Ascending aorta (tissue), 2 donors: ENCODE data around the gene POU6F1. TPM values are rescaled to one million over a fixed set of nuclear protein-coding genes. Genes with fewer than 3 reads are reported as not detected.
A peak's percentile ranks its signal among the peaks of the same experiment; 100 is the strongest.

ENCODE experiments used
- DNase-seq, 2 donors: peaks; one replicate each; pipeline ENCODE4 v3.0.0-alpha.2; 2019; ENCODE audit warnings: low spot score in 2 of 2
- H3K27ac ChIP-seq, 2 donors: fragments of 200-600 bp; sonication (generic); one replicate each; pipeline ENCODE4 v1.5.1; 2016 to 2017; ENCODE audit warnings: mild to moderate bottlenecking in 1 of 2
- H3K27me3 ChIP-seq: fragments of 200-600 bp; sonication (generic); one replicate; pipeline ENCODE4 v1.5.1; 2017
- H3K36me3 ChIP-seq, 2 donors: fragments of 200-600 bp; sonication (generic); one replicate each; pipeline ENCODE4 v1.5.1; 2016
- H3K4me1 ChIP-seq, 2 donors: fragments of 200-600 bp; sonication (generic); one replicate each; pipeline ENCODE4 v1.5.1; 2016 to 2017; ENCODE audit warnings: mild to moderate bottlenecking in 1 of 2
- H3K4me3 ChIP-seq, 2 donors: fragments of 200-600 bp; sonication (generic); one replicate each; pipeline ENCODE4 v1.5.1; 2016 to 2017; ENCODE audit warnings: mild to moderate bottlenecking in 1 of 2
- H3K9me3 ChIP-seq, 2 donors: fragments of 200-600 bp; sonication (generic); one replicate each; pipeline ENCODE4 v1.5.1; 2016
- intact Hi-C: fragments of 100-400 bp; cut with DNase I; formaldehyde crosslinking; loops from one replicate; pipeline ENCODE4 v1.15.1; 2023
- total RNA-seq: library from RNA; depleted of rRNA; stranded (reverse); fragments of >200 nt; gene quantifications from one replicate; pipeline ENCODE4 v1.1.0, GENCODE V29; 2016
- TF ChIP-seq, protein P1 (sequence below), 3 experiments: fragments of 200-600 bp in 2 of 3; fragments of 450-650 bp in 1 of 3; sonication (generic) in 2 of 3; IDR thresholded peaks; one replicate each; pipeline ENCODE4 v1.5.1; 2016 to 2019; ENCODE audit warnings: antibody characterized with exemption in 3 of 3, mild to moderate bottlenecking in 1 of 3, moderate library complexity in 1 of 3

Gene POU6F1
- total RNA-seq, 1 donor from 2014 or later = 24.7 TPM

DNA sequence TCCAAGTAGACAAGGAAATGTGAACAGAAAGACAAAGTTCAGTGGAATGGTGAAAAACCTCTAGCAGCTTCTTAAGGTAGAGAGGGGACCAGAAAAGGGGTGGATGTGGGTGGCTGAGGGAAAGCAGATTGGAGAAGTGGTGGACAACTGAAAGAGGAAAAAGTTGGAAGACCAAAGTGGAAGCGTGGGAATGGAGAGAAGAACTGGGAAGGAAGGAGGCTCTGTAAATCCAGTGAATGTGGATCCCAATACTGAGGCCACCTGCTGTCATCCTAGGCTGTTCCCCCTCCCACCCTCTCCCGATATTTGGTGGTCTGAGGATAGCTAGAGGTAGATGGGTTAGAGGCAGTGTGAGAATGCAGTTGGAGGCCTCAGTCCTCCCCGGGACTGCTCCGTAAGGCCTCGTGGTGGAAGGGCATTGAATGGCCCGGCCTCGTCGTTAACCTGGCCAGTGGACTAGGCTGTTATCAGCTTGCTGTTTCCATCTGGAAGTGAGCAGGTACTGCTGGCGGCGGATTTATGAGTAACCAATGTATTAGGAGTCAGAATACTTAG lies 822 bp upstream of the POU6F1 start:
- Histone ChIP-seq H3K4me1 (peaks cover 4 to 15% of the 10 kb centered on the region in 2 donors), H3K27ac (peak overlapping the region; percentile 99), H3K4me3 (peak overlapping the region; percentile 98), H3K27me3 (no peaks in the 10 kb centered on the region), H3K36me3 (no peaks in the 10 kb centered on the region), H3K9me3 (no peaks in the 10 kb centered on the region)
- no peak for DNase-seq
- intact Hi-C loops = loop anchor here (1.0 to 10.0 kb wide), 6 partner anchors 20 to 454 kb away; partner anchors contain the start of genes ATF1, CSRNP2, DAZAP2 and SMAGP
- TF ChIP-seq, protein P1, sequence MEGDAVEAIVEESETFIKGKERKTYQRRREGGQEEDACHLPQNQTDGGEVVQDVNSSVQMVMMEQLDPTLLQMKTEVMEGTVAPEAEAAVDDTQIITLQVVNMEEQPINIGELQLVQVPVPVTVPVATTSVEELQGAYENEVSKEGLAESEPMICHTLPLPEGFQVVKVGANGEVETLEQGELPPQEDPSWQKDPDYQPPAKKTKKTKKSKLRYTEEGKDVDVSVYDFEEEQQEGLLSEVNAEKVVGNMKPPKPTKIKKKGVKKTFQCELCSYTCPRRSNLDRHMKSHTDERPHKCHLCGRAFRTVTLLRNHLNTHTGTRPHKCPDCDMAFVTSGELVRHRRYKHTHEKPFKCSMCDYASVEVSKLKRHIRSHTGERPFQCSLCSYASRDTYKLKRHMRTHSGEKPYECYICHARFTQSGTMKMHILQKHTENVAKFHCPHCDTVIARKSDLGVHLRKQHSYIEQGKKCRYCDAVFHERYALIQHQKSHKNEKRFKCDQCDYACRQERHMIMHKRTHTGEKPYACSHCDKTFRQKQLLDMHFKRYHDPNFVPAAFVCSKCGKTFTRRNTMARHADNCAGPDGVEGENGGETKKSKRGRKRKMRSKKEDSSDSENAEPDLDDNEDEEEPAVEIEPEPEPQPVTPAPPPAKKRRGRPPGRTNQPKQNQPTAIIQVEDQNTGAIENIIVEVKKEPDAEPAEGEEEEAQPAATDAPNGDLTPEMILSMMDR (IDR thresholded peaks at IDR 0.05) = no peak

DNA sequence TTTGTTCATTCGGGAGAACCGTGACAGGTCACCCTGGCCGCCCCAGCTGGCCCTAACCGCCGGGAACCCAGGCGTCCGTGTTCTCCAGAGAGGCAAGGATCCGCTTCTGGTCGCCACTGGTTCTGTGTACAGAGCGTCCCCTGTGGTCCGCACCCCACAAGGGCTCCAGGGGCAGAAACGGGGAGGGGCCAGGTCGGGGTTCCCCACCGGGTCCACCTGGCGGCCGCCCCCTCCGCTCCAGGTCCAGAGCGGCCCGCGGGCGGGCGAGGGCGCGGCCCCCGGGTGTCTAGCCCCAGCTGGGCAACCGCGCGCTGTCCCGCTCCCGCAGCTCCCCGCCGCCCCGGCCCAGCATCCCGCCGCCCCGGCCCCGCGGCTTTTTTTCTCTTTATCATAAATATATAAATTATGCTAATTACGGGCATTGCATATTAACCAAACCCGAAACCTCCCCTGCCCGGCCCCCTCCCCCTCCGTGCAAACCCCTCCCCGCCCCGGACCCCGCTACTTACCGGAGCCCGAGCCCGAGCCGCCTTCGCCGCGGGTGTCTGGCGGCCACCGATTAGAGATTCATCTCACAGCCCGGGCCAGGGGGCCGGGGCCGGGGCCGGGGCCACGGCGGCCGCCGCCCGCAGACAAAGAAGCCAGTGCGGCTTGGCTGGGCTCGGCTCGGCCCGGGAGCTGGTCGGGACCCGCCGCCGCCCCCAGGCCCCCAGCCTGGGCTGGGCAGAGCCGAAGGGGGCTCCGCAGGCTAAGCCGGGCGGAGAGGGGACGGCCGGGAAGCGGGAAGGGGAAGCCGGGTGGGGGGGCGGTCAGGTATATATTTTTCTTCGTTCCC lies 512 bp downstream of the POU6F1 start:
- no peaks in the 10 kb centered on the region for H3K36me3 ChIP-seq
- H3K27ac ChIP-seq = peak overlapping the region; percentile 99
- no peaks in the 10 kb centered on the region for H3K9me3 ChIP-seq
- peak in 1 of 2 donors; percentile 79 for DNase-seq
- peaks cover 4 to 15% of the 10 kb centered on the region in 2 donors for H3K4me1 ChIP-seq
- H3K27me3 ChIP-seq = no peaks in the 10 kb centered on the region
- peak overlapping the region; percentile 98 for H3K4me3 ChIP-seq
- intact Hi-C loops = loop anchor here (10.0 kb wide), 2 partner anchors 293 to 453 kb away; partner anchors contain the start of gene ATF1
- TF ChIP-seq, protein P1 (IDR thresholded peaks at IDR 0.05) = peak; percentile 12 to 34 (median 13)

DNA sequence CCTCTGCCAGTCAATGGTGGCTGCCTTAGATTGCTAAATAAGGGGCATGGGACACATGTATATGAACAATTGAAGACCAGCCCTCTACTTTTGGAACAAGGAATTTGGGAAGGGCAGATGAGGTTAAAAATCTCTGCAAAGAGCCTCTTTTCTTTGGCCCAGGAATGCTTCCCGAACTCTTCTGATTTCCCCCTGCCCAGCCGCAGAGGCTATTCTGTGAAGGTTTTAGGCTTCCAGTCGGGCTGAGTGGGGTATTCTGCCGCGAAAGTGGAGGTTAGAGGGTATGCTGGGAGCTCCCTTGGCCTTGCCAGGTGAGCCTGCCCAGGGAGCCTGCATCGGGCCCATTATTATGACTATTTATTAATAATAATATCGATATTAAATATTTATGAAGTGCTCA lies 1.2 kb downstream of the POU6F1 start:
- peak overlapping the region; percentile 99 for H3K27ac ChIP-seq

DNA sequence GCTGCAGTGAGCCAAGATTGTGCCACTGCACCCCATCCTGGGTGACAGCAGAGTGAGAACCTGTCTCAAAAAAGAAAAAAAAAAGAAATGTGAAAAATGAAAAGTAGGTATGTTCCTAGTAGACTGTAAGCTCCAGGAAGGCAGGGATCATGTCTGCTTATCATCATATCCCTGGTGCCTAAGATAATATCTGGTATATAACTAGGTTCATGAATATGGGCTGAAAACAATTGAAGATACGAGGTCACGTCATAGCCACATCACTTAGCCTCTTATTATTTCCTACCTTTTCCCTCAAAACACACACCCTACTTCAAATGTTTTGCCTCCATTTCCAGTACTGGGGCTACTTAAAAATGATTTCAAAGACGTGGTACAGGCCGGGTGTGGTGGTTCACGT lies 3.0 kb downstream of the POU6F1 start:
- H3K27me3 ChIP-seq = no peaks in the 10 kb centered on the region
- TF ChIP-seq, protein P1 (IDR thresholded peaks at IDR 0.05) = no peak
- H3K36me3 ChIP-seq = no peaks in the 10 kb centered on the region
- no peaks in the 10 kb centered on the region for H3K9me3 ChIP-seq
- DNase-seq = no peak
- H3K4me3 ChIP-seq = no peak overlapping the region
- peaks cover 4 to 15% of the 10 kb centered on the region in 2 donors for H3K4me1 ChIP-seq
- intact Hi-C loops = loop anchor here (10.0 kb wide), 2 partner anchors 290 to 450 kb away; partner anchors contain the start of gene ATF1
- no peak overlapping the region for H3K27ac ChIP-seq

More for the DNA sequence above, 1.2 kb downstream of the POU6F1 start:
- DNase-seq = no peak
- no peaks in the 10 kb centered on the region for H3K9me3 ChIP-seq
- no peaks in the 10 kb centered on the region for H3K27me3 ChIP-seq
- intact Hi-C loops = loop anchor here (10.0 kb wide), 2 partner anchors 292 to 452 kb away; partner anchors contain the start of gene ATF1
- H3K4me3 ChIP-seq = peak overlapping the region; percentile 98
- TF ChIP-seq, protein P1 (IDR thresholded peaks at IDR 0.05) = no peak
- no peaks in the 10 kb centered on the region for H3K36me3 ChIP-seq
- H3K4me1 ChIP-seq = peaks cover 4 to 15% of the 10 kb centered on the region in 2 donors

DNA sequence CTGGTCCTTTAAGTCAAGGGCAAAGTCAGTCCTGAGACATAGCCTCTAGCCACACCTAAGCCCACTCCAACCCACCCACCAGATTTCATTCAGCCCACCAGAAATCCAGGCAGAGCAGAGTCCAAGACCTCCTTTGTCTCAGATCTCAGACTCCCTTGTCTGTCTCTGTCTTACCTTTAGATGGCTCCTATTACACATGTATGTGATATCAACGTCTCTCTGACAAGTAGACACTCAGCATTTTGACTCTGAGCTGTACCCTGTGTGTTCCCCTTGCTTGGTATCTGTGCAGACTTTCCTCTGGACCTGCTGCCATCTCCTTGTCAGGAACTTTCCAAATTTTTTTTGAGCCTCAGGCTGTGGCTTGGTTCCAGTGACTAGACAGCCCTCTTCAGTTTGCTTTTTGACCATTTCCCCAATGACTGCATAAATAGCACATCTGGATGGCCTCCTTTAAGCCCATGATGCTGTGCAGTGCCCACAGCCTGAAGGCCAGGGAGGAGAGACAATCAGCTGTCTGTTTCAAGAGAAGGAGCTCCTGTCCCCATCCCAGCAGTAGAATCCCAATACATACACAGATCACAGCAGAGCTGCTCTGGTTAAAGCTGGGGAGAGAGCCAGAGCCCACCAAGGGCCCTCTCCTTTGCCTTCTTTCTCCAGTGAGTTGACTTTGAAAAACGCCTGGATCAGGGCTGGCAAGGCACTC lies 7.0 kb downstream of the POU6F1 start:
- H3K27me3 ChIP-seq = no peaks in the 10 kb centered on the region
- TF ChIP-seq, protein P1 (IDR thresholded peaks at IDR 0.05) = no peak
- H3K9me3 ChIP-seq = no peaks in the 10 kb centered on the region
- no peak overlapping the region for H3K4me3 ChIP-seq
- no peak overlapping the region for H3K27ac ChIP-seq
- no peaks in the 10 kb centered on the region for H3K4me1 ChIP-seq
- intact Hi-C loops = loop anchor here (10.0 kb wide), 2 partner anchors 286 to 446 kb away; partner anchors contain the start of gene ATF1
- no peak for DNase-seq
- H3K36me3 ChIP-seq = peaks cover 4 to 11% of the 10 kb centered on the region in 2 donors
